Urinary bladder (tissue), 4 donors: ENCODE results near the gene MAB21L3. TPM values are rescaled to one million over a fixed set of nuclear protein-coding genes. Genes with fewer than 3 reads are reported as not detected.
A peak's percentile ranks its signal among the peaks of the same experiment; 100 is the strongest.
"Not testable (repeated sequence)": the region's sequence is repeated elsewhere in the genome, so short reads cannot be mapped to it uniquely, and the experiment has no call there.

Source experiments
- DNase-seq: peaks from one replicate; pipeline ENCODE4 v3.0.0-alpha.2; 2015; ENCODE audit errors: extremely low spot score
- H3K27ac ChIP-seq: one replicate; pipeline ENCODE4 v1.5.1; 2013; ENCODE audit warnings: low read depth, mild to moderate bottlenecking, moderate library complexity
- H3K36me3 ChIP-seq: one replicate; pipeline ENCODE4 v1.6.1; 2013; ENCODE audit warnings: mild to moderate bottlenecking, moderate library complexity; ENCODE audit not compliant: insufficient read depth
- H3K4me1 ChIP-seq: one replicate; pipeline ENCODE4 v1.6.1; 2013; ENCODE audit warnings: mild to moderate bottlenecking, moderate library complexity; ENCODE audit not compliant: insufficient read depth
- H3K4me3 ChIP-seq: one replicate; pipeline ENCODE4 v1.5.1; 2013; ENCODE audit warnings: low read depth, low read length
- WGBS: extraction: QIAGEN DNeasy Blood & Tissue Kit; methylation state at CpG from one replicate; pipeline ENCODE4 v1.1.7; 2013; 5-methylcytosine and 5-hydroxymethylcytosine counted together
- polyA plus RNA-seq: library from polyadenylated mRNA; stranded (reverse); fragments of 200-250 nt; gene quantifications from one replicate; pipeline ENCODE4 v1.2.3, GENCODE V29; 2013
- total RNA-seq: library from RNA; depleted of rRNA; stranded (reverse); fragments of >200 nt; gene quantifications from one replicate; pipeline ENCODE4 v1.2.3, GENCODE V29; 2014
- donor health status: healthy with polysubstance abuse.
- donor health status: healthy.

Gene MAB21L3
- total and polyA plus RNA-seq, 2 donors = 0.76 to 3.2 TPM

DNA sequence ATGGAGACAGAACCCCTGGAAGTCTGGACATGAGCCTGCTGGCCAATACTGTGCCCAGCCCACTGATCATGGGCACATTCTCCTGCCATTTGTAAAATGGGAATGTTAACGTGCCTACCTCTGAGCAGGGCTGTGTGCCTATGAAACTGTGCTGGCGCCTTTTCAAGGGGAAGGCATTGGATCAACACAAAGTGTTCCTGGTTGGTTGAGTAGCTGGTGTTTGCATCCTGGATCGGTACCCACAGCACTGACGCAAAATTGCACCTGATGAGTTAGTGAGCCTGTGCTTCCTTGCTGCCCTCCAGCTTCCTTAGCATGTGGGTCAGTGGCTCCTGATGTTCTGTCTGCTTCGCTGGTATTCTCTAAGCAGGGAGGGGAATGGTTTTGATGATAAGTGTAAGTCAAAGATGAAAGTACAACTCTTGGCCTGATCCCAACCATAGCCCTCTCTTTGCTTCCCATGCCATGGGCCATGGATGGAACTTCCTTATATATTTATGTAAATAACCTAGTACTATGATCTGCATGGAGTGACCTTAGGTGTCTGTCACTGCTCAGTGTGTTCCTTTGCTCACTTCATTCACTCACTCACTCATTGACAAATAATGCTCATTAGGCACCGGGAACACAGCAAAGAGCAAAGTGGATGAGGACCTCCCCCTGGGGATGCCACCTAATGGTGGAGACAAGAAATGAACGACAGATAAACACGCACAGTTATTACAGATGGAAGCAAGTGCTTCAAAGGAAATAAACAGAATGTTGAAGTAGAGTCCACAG lies 22.7 kb downstream of the MAB21L3 start:
- 59% methylated on average over 8 of the region's 8 CpGs for WGBS
- no peaks in the 10 kb centered on the region for H3K36me3 ChIP-seq
- DNase-seq = no peak

DNA sequence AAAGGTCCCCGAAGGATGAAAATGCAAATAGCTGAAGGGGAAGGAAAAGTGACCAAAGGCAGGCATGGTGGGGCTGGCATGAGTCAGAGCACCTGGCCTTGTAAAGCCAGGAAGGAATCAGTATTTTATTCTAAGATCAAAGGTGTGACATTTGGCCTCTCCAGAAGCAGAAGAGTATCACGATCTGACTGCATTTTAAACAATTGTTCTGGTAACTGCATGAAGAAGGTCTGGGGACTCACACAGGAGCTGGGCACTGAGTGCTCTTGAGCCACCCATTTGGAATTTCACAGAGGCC lies 23.2 kb downstream of the MAB21L3 start:
- no peaks in the 10 kb centered on the region for H3K4me1 ChIP-seq
- H3K4me3 ChIP-seq = no peak overlapping the region
- no peak for DNase-seq
- H3K27ac ChIP-seq = no peak overlapping the region
- no peaks in the 10 kb centered on the region for H3K36me3 ChIP-seq
- 57% methylated on average over 2 of the region's 2 CpGs for WGBS

More for the DNA sequence above, 22.7 kb downstream of the MAB21L3 start:
- Histone ChIP-seq H3K27ac (no peak overlapping the region), H3K4me1 (no peaks in the 10 kb centered on the region), H3K4me3 (no peak overlapping the region)

DNA sequence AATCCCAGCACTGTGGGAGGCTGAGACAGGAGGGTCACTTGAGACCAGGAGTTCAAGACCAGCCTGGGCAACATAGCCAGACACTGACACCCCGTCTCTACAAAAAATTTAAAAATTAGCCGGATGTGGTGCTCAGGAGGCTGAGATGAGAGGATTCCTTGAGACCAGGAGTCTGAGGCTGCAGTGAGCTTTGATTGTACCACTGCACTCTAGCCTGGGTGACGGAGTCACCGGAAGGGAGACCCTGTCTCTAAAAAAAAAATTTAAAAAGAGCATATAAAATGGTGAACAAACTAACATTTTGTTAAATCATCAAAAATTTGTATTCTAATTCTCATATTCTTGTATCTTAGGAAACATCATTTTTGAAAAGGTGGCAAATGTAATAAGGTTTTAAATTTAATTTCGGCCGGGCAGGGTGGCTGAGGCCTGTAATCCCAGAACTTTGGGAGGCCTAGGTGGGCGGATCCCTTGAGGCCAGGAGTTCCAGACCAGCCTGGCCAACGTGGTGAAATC lies 27.1 kb downstream of the MAB21L3 start:
- no peak for DNase-seq
- no peaks in the 10 kb centered on the region for H3K36me3 ChIP-seq
- H3K27ac ChIP-seq = no peak overlapping the region
- H3K4me3 ChIP-seq = no peak overlapping the region
- WGBS = 95% methylated on average over 8 of the region's 8 CpGs
- no peaks in the 10 kb centered on the region for H3K4me1 ChIP-seq

DNA sequence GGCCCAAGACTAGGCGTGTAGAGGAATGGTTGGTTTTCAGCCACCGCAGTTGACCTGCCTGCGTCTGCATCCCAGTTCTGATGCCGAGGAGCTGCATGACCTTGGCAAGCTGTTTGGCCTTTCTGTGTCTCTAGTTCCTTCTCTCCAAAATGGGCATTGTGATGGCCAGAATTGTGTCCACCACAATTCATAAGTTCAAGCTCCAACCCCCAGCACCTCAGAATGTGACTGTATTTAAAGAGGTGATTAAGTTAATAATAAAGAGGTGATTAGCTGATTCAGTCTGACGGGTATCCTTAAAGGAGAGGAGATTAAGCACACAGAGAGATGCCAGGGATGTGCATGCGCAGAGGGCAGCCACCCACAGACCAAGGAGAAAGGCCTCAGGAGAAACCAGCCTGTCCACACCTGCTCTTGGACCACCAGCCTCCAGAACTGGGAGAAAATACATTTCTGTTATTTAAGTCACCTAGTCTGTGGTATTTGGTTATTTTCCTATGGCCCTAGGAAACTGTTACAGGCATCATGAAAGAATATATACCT lies 28.5 kb downstream of the MAB21L3 start:
- WGBS = 87% methylated on average over 6 of the region's 6 CpGs
- Histone ChIP-seq H3K4me3 (no peak overlapping the region), H3K36me3 (no peaks in the 10 kb centered on the region), H3K27ac (no peak overlapping the region), H3K4me1 (no peaks in the 10 kb centered on the region)
- DNase-seq = no peak

DNA sequence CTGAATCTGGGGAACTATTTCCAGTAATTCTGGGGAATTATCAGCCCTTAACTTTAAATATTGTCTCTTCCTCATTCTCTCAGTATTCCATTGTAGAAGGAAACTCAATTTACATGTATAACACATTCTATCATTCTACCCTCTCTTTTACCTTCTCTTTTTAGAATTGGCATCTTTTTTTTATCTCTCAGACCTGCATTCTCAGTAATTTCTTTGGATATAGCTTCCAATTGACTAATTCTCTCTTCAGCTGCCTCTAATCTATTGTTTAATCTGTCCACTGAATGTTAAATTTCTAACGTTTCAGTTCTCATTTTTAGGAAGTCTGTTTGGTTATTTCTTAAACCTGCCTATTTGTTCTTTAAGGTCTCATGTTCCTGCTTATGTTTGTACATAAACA lies 33.0 kb downstream of the MAB21L3 start:
- no peak for DNase-seq
- Histone ChIP-seq H3K36me3 (no peaks in the 10 kb centered on the region), H3K4me1 (no peaks in the 10 kb centered on the region), H3K27ac (no peak overlapping the region), H3K4me3 (no peak overlapping the region)
- WGBS = 37% methylated on average over 1 of the region's 1 CpG

DNA sequence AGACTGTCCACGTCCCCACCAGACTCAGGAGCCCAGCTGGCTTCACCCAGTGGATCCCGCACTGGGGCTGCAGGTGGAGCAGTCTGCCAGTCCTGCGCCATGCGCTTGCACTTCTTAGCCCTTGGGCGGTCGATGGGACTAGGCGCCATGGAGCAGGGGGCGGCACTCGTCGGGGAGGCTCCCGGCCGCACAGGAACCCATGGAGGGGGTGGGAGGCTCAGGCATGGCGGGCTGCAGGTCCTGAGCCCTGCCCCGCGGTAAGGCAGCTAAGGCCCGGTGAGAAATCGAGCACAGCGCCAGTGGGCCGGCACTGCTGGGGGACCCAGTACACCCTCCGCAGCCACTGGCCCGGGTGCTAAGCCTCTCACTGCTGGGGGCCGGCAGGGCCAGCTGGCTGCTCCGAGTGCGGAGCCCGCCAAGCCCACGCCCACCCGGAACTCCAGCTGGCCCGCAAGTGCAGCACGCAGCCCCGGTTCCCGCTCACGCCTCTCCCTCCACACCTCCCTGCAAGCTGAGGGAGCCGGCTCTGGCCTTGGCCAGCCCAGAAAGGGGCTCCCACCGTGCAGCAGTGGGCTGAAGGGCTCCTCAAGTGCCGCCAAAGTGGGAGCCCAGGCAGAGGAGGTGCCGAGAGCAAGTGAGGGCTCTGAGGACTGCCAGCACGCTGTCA lies 35.4 kb downstream of the MAB21L3 start:
- H3K4me3 ChIP-seq, DNase-seq, H3K36me3 ChIP-seq, H3K27ac ChIP-seq, H3K4me1 ChIP-seq: not testable (repeated sequence)
- WGBS = 96% methylated on average over 37 of the region's 37 CpGs

DNA sequence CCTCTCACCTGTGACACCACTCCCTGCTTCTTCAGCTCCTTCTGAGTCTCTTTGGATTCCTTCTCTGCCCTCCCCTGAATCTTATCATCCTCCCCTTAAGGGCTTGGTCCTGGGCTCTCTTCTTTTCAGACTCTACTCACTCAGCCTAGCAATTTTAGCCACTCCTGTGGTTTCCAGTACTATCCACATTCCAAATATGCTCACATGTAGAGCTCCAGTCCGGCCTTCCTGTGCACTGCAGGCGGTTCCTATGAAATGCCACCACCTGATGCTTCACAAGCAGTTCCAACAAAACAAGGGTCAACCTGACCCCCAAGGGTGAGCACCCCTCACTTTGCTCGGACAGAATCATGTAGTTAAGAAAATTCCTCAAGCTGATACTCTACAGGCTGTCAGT lies 35.9 kb downstream of the MAB21L3 start:
- no peak for DNase-seq
- H3K4me1 ChIP-seq = no peaks in the 10 kb centered on the region
- no peaks in the 10 kb centered on the region for H3K36me3 ChIP-seq
- H3K27ac ChIP-seq = no peak overlapping the region
- 85% methylated on average over 3 of the region's 3 CpGs for WGBS
- no peak overlapping the region for H3K4me3 ChIP-seq

DNA sequence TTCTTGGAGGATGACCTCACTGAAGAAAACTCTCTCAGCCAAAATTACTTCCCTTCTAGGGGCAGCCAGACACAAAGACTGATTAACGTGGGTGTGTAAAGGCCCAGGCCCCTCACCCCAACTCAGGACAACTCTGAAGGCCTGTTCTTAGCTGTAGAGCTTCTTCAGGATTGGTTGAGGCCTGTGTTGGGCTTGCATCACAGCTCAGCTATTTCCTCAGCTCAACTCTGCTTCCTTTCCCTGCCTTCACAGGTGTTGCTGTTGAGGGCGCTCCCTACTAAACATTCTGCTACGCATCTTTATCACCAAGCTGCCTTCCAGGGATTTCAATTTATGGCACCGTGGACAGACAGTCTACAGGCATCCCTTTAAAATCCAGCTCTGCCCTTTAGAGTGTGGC lies 36.8 kb downstream of the MAB21L3 start:
- no peaks in the 10 kb centered on the region for H3K36me3 ChIP-seq
- H3K4me3 ChIP-seq = no peak overlapping the region
- no peak overlapping the region for H3K27ac ChIP-seq
- whole genome bisulfite sequencing = 65% methylated on average over 4 of the region's 4 CpGs
- DNase-seq = no peak
- H3K4me1 ChIP-seq = no peaks in the 10 kb centered on the region

DNA sequence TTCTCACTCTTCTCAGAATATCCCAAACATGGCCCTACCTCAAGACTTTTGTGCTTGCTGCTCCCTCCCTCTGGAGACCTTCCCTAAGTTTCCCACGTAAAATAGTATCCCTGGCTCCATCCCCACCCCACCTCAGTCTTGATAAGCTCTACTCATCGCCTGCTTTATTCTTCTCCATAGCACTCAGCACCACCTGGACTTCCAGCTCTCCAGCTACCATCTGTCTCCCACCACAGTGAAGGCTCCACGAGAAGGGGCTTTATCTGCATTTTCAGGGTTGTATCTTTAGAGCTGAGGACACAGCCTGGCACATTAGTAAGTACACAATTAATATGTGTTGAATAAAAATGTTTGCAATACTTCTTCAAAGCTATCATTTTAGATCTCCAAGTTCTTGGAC lies 37.8 kb downstream of the MAB21L3 start:
- Histone ChIP-seq H3K4me3 (no peak overlapping the region), H3K27ac (no peak overlapping the region), H3K4me1 (no peaks in the 10 kb centered on the region), H3K36me3 (no peaks in the 10 kb centered on the region)
- WGBS = 76% methylated on average over 3 of the region's 3 CpGs
- DNase-seq = no peak

DNA sequence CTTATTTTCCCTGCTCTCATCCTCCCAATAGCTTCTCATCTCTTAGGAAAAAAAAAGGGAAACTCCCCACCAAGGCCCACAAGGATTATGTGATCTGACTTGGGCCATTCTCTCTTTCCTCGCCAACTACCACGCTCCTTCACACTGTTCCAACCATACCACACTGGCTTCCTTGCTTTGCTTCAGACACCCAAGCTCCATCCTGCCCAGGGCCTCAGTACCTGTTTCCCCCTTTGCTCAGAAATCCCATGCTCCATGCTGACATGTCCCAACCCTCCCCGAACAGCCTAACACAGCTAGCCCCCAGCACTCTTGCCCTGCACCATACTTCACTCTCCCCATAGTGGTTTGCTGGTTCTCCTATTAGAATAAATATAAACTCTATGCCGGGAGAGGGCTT lies 39.2 kb downstream of the MAB21L3 start:
- no peaks in the 10 kb centered on the region for H3K36me3 ChIP-seq
- H3K4me1 ChIP-seq = no peaks in the 10 kb centered on the region
- H3K27ac ChIP-seq = no peak overlapping the region
- 94% methylated on average over 4 of the region's 4 CpGs for WGBS
- H3K4me3 ChIP-seq = no peak overlapping the region
- DNase-seq = no peak

DNA sequence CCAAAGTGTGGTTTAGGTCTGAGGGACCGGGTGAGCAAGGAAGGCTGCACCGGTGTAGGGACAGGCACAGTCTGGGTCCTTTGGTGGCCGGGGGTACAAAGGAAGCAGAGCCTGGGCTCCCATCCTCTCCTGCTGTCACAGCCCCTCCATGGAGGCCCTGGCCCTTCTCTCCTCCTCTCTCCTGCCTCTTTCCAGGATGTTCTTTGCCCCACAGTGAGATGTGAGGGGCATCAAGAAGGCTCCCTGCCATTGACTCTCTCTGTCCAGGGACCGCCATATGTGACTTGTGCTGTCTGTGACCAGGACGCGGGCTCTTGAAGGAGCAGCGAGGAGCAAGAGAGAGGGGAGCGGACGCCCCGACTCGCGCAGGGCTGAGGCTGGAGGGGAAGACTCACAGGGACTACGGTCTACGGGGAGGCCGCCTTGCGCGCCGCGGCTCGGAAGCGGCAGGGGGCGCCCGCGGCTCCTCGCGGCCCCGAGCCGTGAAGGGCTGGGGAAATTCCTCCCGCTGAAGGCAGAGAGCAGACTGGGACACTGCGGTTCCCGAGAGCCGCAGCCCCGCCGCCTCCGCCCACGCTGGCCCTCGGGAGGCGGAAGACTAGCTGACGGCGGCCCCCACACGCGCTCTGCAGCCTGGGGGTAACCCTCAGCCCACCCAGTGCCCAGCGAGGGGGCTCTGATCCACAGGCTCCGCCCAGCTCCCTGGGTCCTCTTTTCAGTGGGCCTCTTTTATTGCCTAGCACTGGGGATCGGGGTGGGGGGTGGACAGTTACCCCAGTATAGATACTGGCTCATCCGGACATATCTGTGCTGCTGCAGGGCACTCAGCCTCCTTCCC lies 40.8 kb downstream of the MAB21L3 start:
- Histone ChIP-seq H3K4me1 (no peaks in the 10 kb centered on the region), H3K36me3 (no peaks in the 10 kb centered on the region), H3K27ac (no peak overlapping the region), H3K4me3 (peak overlapping the region; percentile 19)
- DNase-seq = no peak
- WGBS = 7% methylated on average over 46 of the region's 46 CpGs

DNA sequence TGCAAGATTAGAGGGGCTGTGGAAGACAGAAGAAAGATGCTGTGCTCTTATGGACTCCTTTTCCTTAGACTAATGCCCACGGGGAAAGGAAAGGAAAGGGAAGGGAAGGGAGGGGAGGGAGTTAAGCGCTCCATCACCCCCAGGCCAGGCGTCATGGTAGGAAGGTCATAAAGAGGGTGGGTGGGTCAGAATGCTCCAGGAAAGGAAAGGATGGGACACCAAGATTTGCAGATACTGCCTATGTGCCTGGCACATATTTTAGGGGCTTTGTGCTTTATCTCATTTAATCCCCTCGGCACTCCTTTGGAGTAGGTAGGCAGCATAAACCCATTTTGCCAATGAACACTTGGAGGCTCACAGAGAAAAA lies 41.4 kb downstream of the MAB21L3 start:
- H3K4me3 ChIP-seq = peak overlapping the region; percentile 19
- no peak for DNase-seq
- no peaks in the 10 kb centered on the region for H3K4me1 ChIP-seq
- no peak overlapping the region for H3K27ac ChIP-seq
- 45% methylated on average over 4 of the region's 4 CpGs for WGBS
- H3K36me3 ChIP-seq = no peaks in the 10 kb centered on the region

DNA sequence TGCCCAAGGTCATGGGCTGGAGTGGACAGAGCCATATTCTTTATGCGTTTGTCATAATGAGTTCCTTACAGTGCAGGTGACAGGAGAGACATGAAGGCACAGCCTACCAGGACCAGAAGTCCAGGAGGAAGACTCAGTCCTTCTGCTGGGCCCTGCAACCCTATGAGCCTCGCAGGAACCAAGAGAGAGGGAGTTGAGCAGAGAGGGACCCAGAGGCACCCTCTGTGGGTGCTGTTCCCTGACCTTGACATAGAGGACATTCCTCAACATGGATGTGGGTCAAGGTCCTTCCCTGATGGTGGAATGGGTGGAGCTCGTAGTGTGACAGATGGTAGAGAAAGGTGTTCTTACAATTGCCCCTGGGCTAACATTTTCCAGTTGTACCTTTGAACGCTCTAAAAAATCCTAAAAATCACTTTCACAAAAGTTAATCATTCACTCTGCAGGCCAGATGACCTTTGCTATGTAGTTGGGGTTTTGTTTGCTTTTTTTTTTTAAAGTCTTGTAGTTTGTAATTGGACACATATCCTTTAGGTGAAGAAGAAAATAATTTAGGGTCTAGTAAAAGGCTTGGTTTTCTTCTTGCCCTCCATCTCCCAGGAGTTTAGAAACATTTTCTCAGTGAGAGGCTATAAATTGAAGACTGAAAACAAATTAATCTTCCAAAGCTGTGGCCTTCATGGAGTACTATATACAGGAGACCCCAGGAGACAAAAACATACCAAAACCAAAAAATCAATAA lies 41.9 kb downstream of the MAB21L3 start:
- DNase-seq = no peak
- H3K36me3 ChIP-seq = no peaks in the 10 kb centered on the region
- H3K27ac ChIP-seq = no peak overlapping the region
- no peak overlapping the region for H3K4me3 ChIP-seq
- 96% methylated on average over 4 of the region's 4 CpGs for WGBS
- H3K4me1 ChIP-seq = no peaks in the 10 kb centered on the region
